Endothelial cell of umbilical vein (primary cell): ENCODE results near the gene ATP8A1. TPM values are rescaled to one million over a fixed set of nuclear protein-coding genes. Genes with fewer than 3 reads are reported as not detected.

Source experiments
- BruUV-seq: library from RNA; stranded (reverse); fragments of 400-500 nt; replicated peaks from 2 replicates; lab custom pipeline; 2021; lab: Mats Ljungman, UMichigan
- CTCF ChIA-PET: fragments of 300-600, 350-600 bp; sonication (Branson Sonifier 250); formaldehyde crosslinking; loops from one replicate; lab custom pipeline; 2021; ENCODE audit warnings: antibody characterized with exemption, inconsistent platforms; lab: Charles Lee
- POLR2A ChIA-PET: fragments of 300-600, 350-600 bp; sonication (Branson Sonifier 250); formaldehyde crosslinking; loops from one replicate; lab custom pipeline; 2021; ENCODE audit warnings: antibody characterized with exemption, inconsistent platforms; lab: Charles Lee
- DNase-seq: peaks from one replicate; pipeline ENCODE4 v3.0.0-alpha.2; 2011; ENCODE audit warnings: low read depth, low spot score
- FAIRE-seq: peaks from 2 replicates; lab custom pipeline; 2011; peaks lifted over from hg19 to GRCh38; lab: Jason Lieb, UNC
- H2AFZ ChIP-seq: 2 replicates; pipeline ENCODE4 v1.6.0; 2012; ENCODE audit warnings: low read depth, low read length, control low read depth, inconsistent platforms
- H3K27ac ChIP-seq: 2 replicates; pipeline ENCODE4 v1.5.1; 2011; ENCODE audit warnings: low read depth, mild to moderate bottlenecking, control low read depth, low read length, moderate library complexity; ENCODE audit not compliant: insufficient read depth
- H3K27me3 ChIP-seq, 2 experiments: 2 replicates each; pipeline versions ENCODE4 v1.6.0 to v1.6.1; 2011; ENCODE audit warnings: low read length in 2 of 2, mixed read lengths in 1 of 2; ENCODE audit not compliant: control insufficient read depth in 2 of 2, insufficient read depth in 2 of 2
- H3K36me3 ChIP-seq, 2 experiments: 2 replicates in 1 of 2; 3 replicates in 1 of 2; pipeline ENCODE4 v1.5.1; 2011; ENCODE audit warnings: low read length in 2 of 2, mild to moderate bottlenecking in 1 of 2, moderate library complexity in 1 of 2; ENCODE audit not compliant: control insufficient read depth in 2 of 2, insufficient read depth in 2 of 2; ENCODE audit errors: extremely low read depth in 1 of 2
- H3K4me1 ChIP-seq: 3 replicates; pipeline ENCODE4 v1.5.1; 2011; ENCODE audit warnings: mild to moderate bottlenecking, low read length; ENCODE audit not compliant: control insufficient read depth, insufficient read depth; ENCODE audit errors: extremely low read depth
- H3K4me2 ChIP-seq: 2 replicates; pipeline ENCODE4 v1.6.1; 2011; ENCODE audit warnings: low read length, control low read depth, mixed read lengths; ENCODE audit not compliant: insufficient read depth
- H3K4me3 ChIP-seq, 3 experiments: fragments of 200-600 bp in 1 of 3; sonication (generic), shearing (Covaris generic) in 1 of 3; replicated peaks in 1 of 3; 2 replicates each; pipeline ENCODE4 v1.5.1; 2011 to 2016; ENCODE audit warnings: control low read depth in 3 of 3, low read length in 3 of 3, mild to moderate bottlenecking in 2 of 3, inconsistent platforms in 1 of 3, low read depth in 1 of 3, moderate library complexity in 1 of 3; ENCODE audit not compliant: insufficient read depth in 1 of 3
- H3K79me2 ChIP-seq: 2 replicates; pipeline ENCODE4 v1.6.0; 2012; ENCODE audit warnings: low read length, inconsistent platforms; ENCODE audit not compliant: control insufficient read depth, insufficient read depth
- H3K9ac ChIP-seq: replicated peaks from 2 replicates; pipeline ENCODE3; 2011; ENCODE audit warnings: low read length, control low read depth; ENCODE audit not compliant: insufficient read depth; ENCODE audit errors: extremely low read depth
- H3K9me1 ChIP-seq: replicated peaks from 3 replicates; pipeline ENCODE4 v1.6.0; 2011; ENCODE audit warnings: mild to moderate bottlenecking, low read length; ENCODE audit not compliant: control insufficient read depth, insufficient read depth; ENCODE audit errors: extremely low read depth
- H3K9me3 ChIP-seq: replicated peaks from 2 replicates; pipeline ENCODE4 v1.5.1; 2012; ENCODE audit warnings: low read length, inconsistent platforms; ENCODE audit not compliant: control insufficient read depth, insufficient read depth
- H4K20me1 ChIP-seq: replicated peaks from 2 replicates; pipeline ENCODE3; 2011; ENCODE audit warnings: mild to moderate bottlenecking, low read length; ENCODE audit not compliant: control insufficient read depth, insufficient read depth; ENCODE audit errors: extremely low read depth
- EZH2 ChIP-seq: IDR thresholded peaks from 2 replicates; pipeline ENCODE4 v1.6.1; 2012; ENCODE audit warnings: borderline replicate concordance, low read depth, mild to moderate bottlenecking, moderate library complexity, low read length, inconsistent platforms; ENCODE audit not compliant: severe bottlenecking
- FOS ChIP-seq: IDR thresholded peaks from 2 replicates; pipeline ENCODE4 v1.6.1; 2011; ENCODE audit warnings: mild to moderate bottlenecking, low read length, moderate library complexity, borderline replicate concordance; ENCODE audit not compliant: insufficient read depth
- GATA2 ChIP-seq: IDR thresholded peaks from 2 replicates; pipeline ENCODE4 v1.7.0; 2011; ENCODE audit warnings: low read depth, mild to moderate bottlenecking, moderate library complexity, mixed read lengths, low read length; ENCODE audit not compliant: insufficient read length, insufficient read depth
- MAX ChIP-seq: IDR thresholded peaks from 2 replicates; pipeline ENCODE4 v1.6.1; 2011; ENCODE audit not compliant: insufficient read depth, insufficient read length
- MYC ChIP-seq: IDR thresholded peaks from one replicate; pipeline ENCODE4 v1.6.1; 2011; ENCODE audit warnings: mild to moderate bottlenecking, low read depth, low read length
- POLR2AphosphoS5 ChIP-seq: IDR thresholded peaks from 2 replicates; pipeline ENCODE4 v1.6.1; 2012; ENCODE audit warnings: low read depth, mild to moderate bottlenecking, control low read depth, low read length, moderate library complexity; ENCODE audit not compliant: insufficient read depth
- dilution Hi-C: fragments of 300-500 bp; cut with MboI; formaldehyde crosslinking; loops from one replicate; pipeline ENCODE4 v1.15.0; 2019; ENCODE audit warnings: low sequenced_read_pairs; ENCODE audit not compliant: extremely low pct_ligation_motif_present
- intact Hi-C: fragments of 100-400 bp; cut with micrococcal nuclease; formaldehyde crosslinking; loops from one replicate; pipeline ENCODE4 v1.10.0; 2022
- polyA plus RNA-seq, 4 experiments: library from polyadenylated mRNA; depleted of rRNA in 3 of 4; stranded (reverse) in 3 of 4; unstranded in 1 of 4; fragments of >200 nt; gene quantifications; 2 replicates each; pipeline versions ENCODE4 v1.2.1 to v1.2.3, GENCODE V29; 2011 to 2012; ENCODE audit warnings: missing spikeins in 1 of 4
- total RNA-seq: library from RNA; stranded (reverse); gene quantifications from 2 replicates; pipeline ENCODE4 v1.2.3, GENCODE V29; 2021
- TF ChIP-seq, protein P1 (sequence below), 2 donors: IDR thresholded peaks; 1 replicate in 1 of 2; 2 replicates in 1 of 2; pipeline ENCODE4 v1.5.1; 2011; ENCODE audit warnings: low read length in 2 of 2, mild to moderate bottlenecking in 2 of 2, moderate library complexity in 2 of 2, control low read depth in 1 of 2, inconsistent platforms in 1 of 2, low read depth in 1 of 2; ENCODE audit not compliant: insufficient read depth in 1 of 2; ENCODE audit errors: extremely low read depth in 1 of 2

The ATP8A1 gene
- total and polyA plus RNA-seq, 2 donors (not counting 3 experiments of a cell fraction or from before 2014, with no cell fraction given): 0.97 to 11.5 TPM

DNA sequence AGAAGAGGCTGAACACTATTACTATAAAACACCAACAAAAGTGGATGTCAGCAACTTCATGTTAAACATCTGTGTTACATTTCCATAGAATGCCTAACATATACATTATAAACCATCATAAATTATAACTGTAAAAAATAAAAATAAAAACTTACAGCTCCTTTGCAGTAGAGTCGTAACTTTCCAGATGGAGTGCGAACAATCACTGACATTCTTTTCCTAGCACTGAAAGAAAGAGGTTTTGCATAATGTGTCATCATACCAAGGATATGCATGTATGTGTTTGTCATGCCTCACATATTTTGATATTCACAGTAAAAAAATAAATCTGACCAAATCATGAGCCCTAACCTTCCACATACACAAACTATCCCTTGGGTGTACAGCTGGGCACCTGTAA is 113.1 kb downstream of the ATP8A1 start:
- Histone ChIP-seq H3K4me2 (no peak overlapping the region), H3K4me3 (no peak overlapping the region), H2AFZ (no peak overlapping the region), H3K27me3 (no peaks in the 10 kb centered on the region), H3K79me2 (no peaks in the 10 kb centered on the region), H3K4me1 (no peaks in the 10 kb centered on the region), H3K9me1 (no peaks in the 10 kb centered on the region), H3K9me3 (no peaks in the 10 kb centered on the region), H3K36me3 (no peaks in the 10 kb centered on the region), H4K20me1 (no peaks in the 10 kb centered on the region), H3K9ac (no peak overlapping the region), H3K27ac (no peak overlapping the region)
- DNase-seq (no peak), FAIRE-seq (no peak)
- CTCF ChIA-PET: interaction anchor here (1.3 kb wide), 1 partner anchor 172 kb away, joined by 3 read pairs; no protein-coding TSS in a partner anchor
- intact Hi-C loops (no loop called here), dilution Hi-C loops (no loop called here)
- POLR2A ChIA-PET: no interaction called here
- BruUV-seq: no TSS peak
- TF ChIP-seq, protein P1, sequence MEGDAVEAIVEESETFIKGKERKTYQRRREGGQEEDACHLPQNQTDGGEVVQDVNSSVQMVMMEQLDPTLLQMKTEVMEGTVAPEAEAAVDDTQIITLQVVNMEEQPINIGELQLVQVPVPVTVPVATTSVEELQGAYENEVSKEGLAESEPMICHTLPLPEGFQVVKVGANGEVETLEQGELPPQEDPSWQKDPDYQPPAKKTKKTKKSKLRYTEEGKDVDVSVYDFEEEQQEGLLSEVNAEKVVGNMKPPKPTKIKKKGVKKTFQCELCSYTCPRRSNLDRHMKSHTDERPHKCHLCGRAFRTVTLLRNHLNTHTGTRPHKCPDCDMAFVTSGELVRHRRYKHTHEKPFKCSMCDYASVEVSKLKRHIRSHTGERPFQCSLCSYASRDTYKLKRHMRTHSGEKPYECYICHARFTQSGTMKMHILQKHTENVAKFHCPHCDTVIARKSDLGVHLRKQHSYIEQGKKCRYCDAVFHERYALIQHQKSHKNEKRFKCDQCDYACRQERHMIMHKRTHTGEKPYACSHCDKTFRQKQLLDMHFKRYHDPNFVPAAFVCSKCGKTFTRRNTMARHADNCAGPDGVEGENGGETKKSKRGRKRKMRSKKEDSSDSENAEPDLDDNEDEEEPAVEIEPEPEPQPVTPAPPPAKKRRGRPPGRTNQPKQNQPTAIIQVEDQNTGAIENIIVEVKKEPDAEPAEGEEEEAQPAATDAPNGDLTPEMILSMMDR (IDR thresholded peaks at IDR 0.05; ENCODE audit: extremely low read depth in 1 of 2, insufficient read depth in 1 of 2, low read depth in 1 of 2, low read length in 2 of 2): no peak
- TF ChIP-seq EZH2 (no peak), MYC (no peak), GATA2 (no peak), POLR2AphosphoS5 (no peak), FOS (no peak), MAX (no peak)
